Body of pancreas (tissue), 4 donors: ENCODE data around the gene ZCCHC2. TPM values are rescaled to one million over a fixed set of nuclear protein-coding genes. Genes with fewer than 3 reads are reported as not detected.
A peak's percentile ranks its signal among the peaks of the same experiment; 100 is the strongest.

Experiments used
- ATAC-seq: fragments of 150-250 bp; one replicate; pipeline ENCODE4 v1.9.1; 2016
- DNase-seq, 4 donors: peaks; one replicate each; pipeline ENCODE4 v3.0.0-alpha.2; 2019
- H3K27ac ChIP-seq, 4 donors: fragments of 200-600 bp; sonication (generic); 1 replicate in 3 of 4; 2 replicates in 1 of 4; pipeline versions ENCODE4 v1.5.1 to v1.6.1; 2016 to 2019; ENCODE audit warnings: mild to moderate bottlenecking in 1 of 4, mixed read lengths in 1 of 4, moderate library complexity in 1 of 4
- H3K27me3 ChIP-seq, 2 donors: fragments of 200-600 bp; sonication (generic); one replicate each; pipeline ENCODE4 v1.6.0; 2016; ENCODE audit warnings: mild to moderate bottlenecking in 1 of 2
- H3K36me3 ChIP-seq, 2 donors: fragments of 200-600 bp; sonication (generic); replicated peaks in 1 of 2; 2 replicates each; pipeline ENCODE4 v1.5.1; 2016; ENCODE audit warnings: low read depth in 2 of 2; ENCODE audit not compliant: insufficient read depth in 1 of 2
- H3K4me1 ChIP-seq: fragments of 200-600 bp; sonication (generic); one replicate; pipeline ENCODE4 v1.6.0; 2016
- H3K4me3 ChIP-seq, 2 donors: fragments of 200-600 bp; sonication (generic); 1 replicate in 1 of 2; 2 replicates in 1 of 2; pipeline ENCODE4 v1.5.1; 2016 to 2019
- H3K9me3 ChIP-seq, 3 donors: fragments of 200-600 bp; sonication (generic); 1 replicate in 2 of 3; 2 replicates in 1 of 3; pipeline ENCODE4 v1.5.1; 2016
- CTCF ChIP-seq, 7 experiments: fragments of 450-650 bp in 4 of 7; fragments of 200-600 bp in 3 of 7; sonication (generic) in 3 of 7; IDR thresholded peaks; one replicate each; pipeline ENCODE4 v1.5.1; 2016 to 2019; ENCODE audit warnings: antibody characterized with exemption in 7 of 7
- POLR2A ChIP-seq, 3 donors: fragments of 450-650 bp; IDR thresholded peaks; one replicate each; pipeline ENCODE4 v1.6.1; 2016; ENCODE audit warnings: antibody characterized with exemption in 3 of 3, mild to moderate bottlenecking in 2 of 3
- WGBS, 2 donors: methylation state at CpG; one replicate each; pipeline ENCODE4 v1.1.5; 2017; 5-methylcytosine and 5-hydroxymethylcytosine counted together
- intact Hi-C: fragments of 100-400 bp; cut with DNase I; formaldehyde crosslinking; loops from one replicate; pipeline ENCODE4 v1.15.1; 2023
- total RNA-seq, 2 donors: library from RNA; depleted of rRNA; stranded (reverse); fragments of >200 nt; gene quantifications; one replicate each; pipeline ENCODE4 v1.1.0, GENCODE V29; 2016

The ZCCHC2 gene
- total RNA-seq, 2 donors from 2014 or later, result 10.4 to 14.2 TPM

GRCh38 chr18:62556397-62556796 is 33.6 kb downstream of the ZCCHC2 start:
- no peak for TF ChIP-seq POLR2A (IDR thresholded peaks at IDR 0.05)
- TF ChIP-seq CTCF (IDR thresholded peaks at IDR 0.05), result no peak
- H3K4me1 ChIP-seq, result peaks cover 14% of the 10 kb centered on the region
- WGBS, 2 donors, result 89 to 92% methylated on average over 4 of the region's 4 CpGs
- no peaks in the 10 kb centered on the region for H3K27me3 ChIP-seq
- H3K36me3 ChIP-seq, result peaks cover 9 to 12% of the 10 kb centered on the region in 2 donors
- DNase-seq, result no peak
- H3K9me3 ChIP-seq, result no peaks in the 10 kb centered on the region
- intact Hi-C loops, result no loop called here
- H3K27ac ChIP-seq, result no peak overlapping the region
- ATAC-seq, result no peak
- H3K4me3 ChIP-seq, result no peak overlapping the region

- 86 to 89% methylated on average over 6 of the region's 6 CpGs for WGBS, 2 donors
- H3K36me3 ChIP-seq, result peaks cover 10 to 12% of the 10 kb centered on the region in 2 donors
- H3K27ac ChIP-seq, result no peak overlapping the region
- peaks cover 14% of the 10 kb centered on the region for H3K4me1 ChIP-seq
- H3K4me3 ChIP-seq, result no peak overlapping the region
- TF ChIP-seq POLR2A (IDR thresholded peaks at IDR 0.05) (no peak), CTCF (IDR thresholded peaks at IDR 0.05) (no peak)
- intact Hi-C loops, result no loop called here
- ATAC-seq (no peak), DNase-seq (no peak)
- no peaks in the 10 kb centered on the region for H3K27me3 ChIP-seq
- H3K9me3 ChIP-seq, result no peaks in the 10 kb centered on the region
Observed at GRCh38 chr18:62558015-62558663, 35.3 kb downstream of the ZCCHC2 start.

- 90 to 91% methylated on average over 3 of the region's 3 CpGs for WGBS, 2 donors
- no peak for ATAC-seq
Observed at GRCh38 chr18:62564044-62564443, 41.2 kb downstream of the ZCCHC2 start.

GRCh38 chr18:62566199-62566598 is 43.4 kb downstream of the ZCCHC2 start:
- no peak overlapping the region for H3K27ac ChIP-seq
- ATAC-seq (no peak), DNase-seq (peak in 2 of 4 donors; percentile 48 to 56)
- peak in 3 of 7 experiments; percentile 8 to 27 (median 21) for TF ChIP-seq CTCF (IDR thresholded peaks at IDR 0.05)
- TF ChIP-seq POLR2A (IDR thresholded peaks at IDR 0.05), result no peak
- H3K4me3 ChIP-seq, result no peak overlapping the region
- H3K4me1 ChIP-seq, result no peaks in the 10 kb centered on the region
- intact Hi-C loops, result no loop called here
- no peaks in the 10 kb centered on the region for H3K9me3 ChIP-seq
- WGBS, 2 donors, result 71 to 75% methylated on average over 5 of the region's 5 CpGs
- H3K27me3 ChIP-seq, result no peaks in the 10 kb centered on the region
- peaks cover 0 to 17% of the 10 kb centered on the region in 2 donors for H3K36me3 ChIP-seq

More at GRCh38 chr18:62564044-62564443, 41.2 kb downstream of the ZCCHC2 start:
- no peaks in the 10 kb centered on the region for H3K9me3 ChIP-seq
- intact Hi-C loops, result no loop called here
- no peak overlapping the region for H3K4me3 ChIP-seq
- no peaks in the 10 kb centered on the region for H3K27me3 ChIP-seq
- no peaks in the 10 kb centered on the region for H3K4me1 ChIP-seq
- H3K36me3 ChIP-seq, result peaks cover 4 to 15% of the 10 kb centered on the region in 2 donors
- TF ChIP-seq POLR2A (IDR thresholded peaks at IDR 0.05) (no peak), CTCF (IDR thresholded peaks at IDR 0.05) (no peak)
- no peak overlapping the region for H3K27ac ChIP-seq
- no peak for DNase-seq

- no peak overlapping the region for H3K4me3 ChIP-seq
- no peak for ATAC-seq
- DNase-seq, result no peak
- no peak for TF ChIP-seq POLR2A (IDR thresholded peaks at IDR 0.05)
- TF ChIP-seq CTCF (IDR thresholded peaks at IDR 0.05), result no peak
- H3K27me3 ChIP-seq, result no peaks in the 10 kb centered on the region
- no peak overlapping the region for H3K27ac ChIP-seq
- no peaks in the 10 kb centered on the region for H3K9me3 ChIP-seq
- peaks cover 0 to 17% of the 10 kb centered on the region in 2 donors for H3K36me3 ChIP-seq
- 88 to 93% methylated on average over 4 of the region's 4 CpGs for WGBS, 2 donors
- intact Hi-C loops, result no loop called here
- no peaks in the 10 kb centered on the region for H3K4me1 ChIP-seq
Observed at GRCh38 chr18:62566818-62567217, 44.0 kb downstream of the ZCCHC2 start.
